K562 (cell line): ENCODE data around the gene SIMC1. TPM values are rescaled to one million over a fixed set of nuclear protein-coding genes. Genes with fewer than 3 reads are reported as not detected.

Experiments used
- ATAC-seq: fragments of 200-7000 bp; cut with Tn5 transposase; 3 replicates; pipeline ENCODE4 v1.9.1; 2020; ENCODE audit warnings: moderate library complexity
- BruUV-seq: library from RNA; stranded (reverse); fragments of 400-500 nt; replicated peaks from 2 replicates; lab custom pipeline; 2021; lab: Mats Ljungman, UMichigan
- CTCF ChIA-PET: fragments of 300-600 bp; formaldehyde crosslinking; extraction: SDS; loops from one replicate; lab custom pipeline; 2021; ENCODE audit warnings: low intra/inter-chr PET ratio; lab: Yijun Ruan, JAX
- POLR2A ChIA-PET: fragments of 300-600, 350-650 bp; sonication (Branson Sonifier 250); formaldehyde crosslinking; extraction: SDS; loops from one replicate; lab custom pipeline; 2021; ENCODE audit warnings: antibody characterized with exemption, inconsistent platforms; lab: Yijun Ruan, JAX
- DNase-seq, 4 experiments: peaks; one replicate each; pipeline versions ENCODE4 v3.0.0 to v3.0.0-alpha.2; 2011 to 2018; ENCODE audit warnings: low spot score in 3 of 4, mixed read lengths in 3 of 4; ENCODE audit errors: extremely low read depth in 1 of 4
- FAIRE-seq: peaks from 2 replicates; lab custom pipeline; 2011; peaks lifted over from hg19 to GRCh38; lab: Jason Lieb, UNC
- H2AFZ ChIP-seq: 2 replicates; pipeline ENCODE4 v1.6.0; 2011; ENCODE audit warnings: low read depth, low read length, control low read depth, inconsistent platforms
- H3K27ac ChIP-seq: fragments of 200-600 bp; 3 replicates; pipeline ENCODE4 v1.8.0; 2011; ENCODE audit warnings: low read depth, mild to moderate bottlenecking, control low read depth, inconsistent platforms, low read length, moderate library complexity, mixed read lengths; ENCODE audit errors: extremely low read depth
- H3K27me3 ChIP-seq, 2 experiments: fragments of 300-600 bp in 1 of 2; 2 replicates in 1 of 2; 3 replicates in 1 of 2; pipeline versions ENCODE4 v1.6.0 to v1.8.0; 2011; ENCODE audit warnings: inconsistent platforms in 2 of 2, low read length in 2 of 2, mild to moderate bottlenecking in 1 of 2, mixed read lengths in 1 of 2, moderate library complexity in 1 of 2; ENCODE audit not compliant: control insufficient read depth in 2 of 2, insufficient read depth in 2 of 2
- H3K36me3 ChIP-seq: fragments of 300-600 bp; 3 replicates; pipeline ENCODE4 v1.8.0; 2011; ENCODE audit warnings: mild to moderate bottlenecking, low read length, inconsistent platforms; ENCODE audit not compliant: control insufficient read depth, insufficient read depth
- H3K4me1 ChIP-seq, 2 experiments: fragments of 200-600 bp in 1 of 2; replicated peaks in 1 of 2; 2 replicates in 1 of 2; 3 replicates in 1 of 2; pipeline versions ENCODE4 v1.5.1 to v1.8.0; 2011; ENCODE audit warnings: inconsistent platforms in 2 of 2, low read length in 2 of 2, mild to moderate bottlenecking in 1 of 2, mixed read lengths in 1 of 2, moderate library complexity in 1 of 2; ENCODE audit not compliant: control insufficient read depth in 2 of 2, insufficient read depth in 2 of 2
- H3K4me2 ChIP-seq: 2 replicates; pipeline ENCODE4 v1.6.1; 2011; ENCODE audit warnings: low read length, control low read depth, inconsistent platforms, mixed read lengths; ENCODE audit not compliant: insufficient read depth
- H3K4me3 ChIP-seq: fragments of 200-600 bp; sonication (generic), shearing (Covaris generic); 2 replicates; pipeline ENCODE4 v1.5.1; 2016; ENCODE audit warnings: control low read depth, inconsistent platforms
- H3K79me2 ChIP-seq: fragments of 200-600 bp; 3 replicates; pipeline ENCODE4 v1.8.0; 2011; ENCODE audit warnings: low read length, inconsistent platforms; ENCODE audit not compliant: control insufficient read depth, insufficient read depth
- H3K9ac ChIP-seq, 2 experiments: 2 replicates each; pipeline versions ENCODE4 v1.6.0 to v1.6.1; 2011; ENCODE audit warnings: low read depth in 2 of 2, low read length in 2 of 2, control low read depth in 1 of 2, inconsistent platforms in 1 of 2, mild to moderate bottlenecking in 1 of 2, mixed read lengths in 1 of 2; ENCODE audit not compliant: insufficient read depth in 1 of 2
- H3K9me1 ChIP-seq: one replicate; pipeline ENCODE4 v1.6.0; 2011; ENCODE audit warnings: inconsistent platforms, mild to moderate bottlenecking, low read length, moderate library complexity; ENCODE audit not compliant: control insufficient read depth, insufficient read depth
- H3K9me3 ChIP-seq: replicated peaks from 2 replicates; pipeline ENCODE4 v1.5.1; 2011; ENCODE audit warnings: low read depth, low read length, inconsistent platforms; ENCODE audit not compliant: control insufficient read depth, insufficient read depth
- H4K20me1 ChIP-seq: replicated peaks from 2 replicates; pipeline ENCODE4 v1.6.1; 2011; ENCODE audit warnings: low read length, inconsistent platforms, mixed read lengths; ENCODE audit not compliant: control insufficient read depth, insufficient read depth
- NR0B1 ChIP-seq: fragments of 450-650 bp; IDR thresholded peaks from one replicate; pipeline ENCODE4 v1.6.1; 2018; ENCODE audit warnings: mild to moderate bottlenecking, moderate library complexity; ENCODE audit not compliant: partially characterized antibody
- ZBTB33 ChIP-seq: sonication (generic); formaldehyde crosslinking; IDR thresholded peaks from 2 replicates; pipeline ENCODE4 v1.8.1; 2023; ENCODE audit warnings: mild to moderate bottlenecking, missing genetic modification reagents
- WGBS: fragments of 100-300 bp; shearing (Covaris generic); methylation state at CpG from one replicate; pipeline ENCODE4 v1.1.6; 2016; ENCODE audit warnings: low coverage, mixed read lengths; ENCODE audit not compliant: insufficient coverage; ENCODE audit errors: missing lambda C conversion rate; 5-methylcytosine and 5-hydroxymethylcytosine counted together
- in situ Hi-C: fragments of 300-500 bp; cut with MboI; formaldehyde crosslinking; loops from 4 replicates; pipeline ENCODE4 v1.15.0; 2018; ENCODE audit warnings: inconsistent platforms, mixed read lengths
- intact Hi-C: fragments of 100-400 bp; cut with micrococcal nuclease; formaldehyde crosslinking; loops from 2 replicates; pipeline ENCODE4 v1.14.2; 2022
- polyA plus RNA-seq, 8 experiments: library from polyadenylated mRNA; depleted of rRNA in 4 of 8; stranded (reverse) in 5 of 8; unstranded in 3 of 8; fragments of >200 nt; fragmentation: Nextera tagmentation in 2 of 8; fragmentation: Illumina TruSeq in 1 of 8; extraction: Ambion mirVana in 2 of 8; extraction: Trizol in 1 of 8; gene quantifications; 2 replicates each; pipeline versions ENCODE4 v1.2.1 to v1.2.3, GENCODE V29; 2011 to 2014; ENCODE audit warnings: inconsistent platforms in 1 of 8, missing spikeins in 1 of 8
- total RNA-seq, 7 experiments: library from RNA; depleted of rRNA in 6 of 7; stranded (reverse); fragments of >200 nt in 6 of 7; fragmentation: Illumina TruSeq in 2 of 7; extraction: Trizol in 2 of 7; gene quantifications; 2 replicates each; pipeline versions ENCODE4 v1.2.1 to v1.2.3, GENCODE V29; 2011 to 2021; ENCODE audit warnings: low replicate concordance in 1 of 7

The SIMC1 gene
- total and polyA plus RNA-seq, 9 of the 15 experiments (the other 6 are each of a cell fraction or from before 2014, with no cell fraction given), result 7.2 to 36.3 (median 14.7) TPM

GRCh38 chr5:176355400-176356178 lies 117.4 kb downstream of the SIMC1 start:
- Histone ChIP-seq H3K9me1 (no peaks in the 10 kb centered on the region), H3K36me3 (peaks cover 82% of the 10 kb centered on the region), H3K9me3 (no peaks in the 10 kb centered on the region), H3K9ac (no peak overlapping the region; a peak in 1 of 4 replicates), H3K4me1 (peaks cover 4% of the 10 kb centered on the region in 2 experiments; a peak in 2 of 5 replicates), H3K27ac (no peak overlapping the region), H3K79me2 (peaks cover 52% of the 10 kb centered on the region)
- FAIRE-seq, result no peak
- intact Hi-C loops, result no loop called here
- no peak for TF ChIP-seq NR0B1
- 0 out of 2 replicates have a peak, but pooled peaks have one; percentile 28 for TF ChIP-seq ZBTB33 (CRISPR knock-in tag)
- TF ChIP-seq, all 486 proteins: peak for 1
- Histone ChIP-seq H3K27me3 (no peaks in the 10 kb centered on the region), H3K4me2 (no peak overlapping the region), H4K20me1 (peaks cover 1% of the 10 kb centered on the region; the same call in 1 of the 2 replicates), H2AFZ (no peak overlapping the region), H3K4me3 (no peak overlapping the region)
- in situ Hi-C loops, result no loop called here
- ATAC-seq (peak; percentile 40; the same call in 1 of the 3 replicates), DNase-seq (peak in 2 of 4 experiments; percentile 31 to 34)
- ChIA-PET CTCF (no interaction called here), POLR2A (interaction anchor here (0.5 to 1.4 kb wide), 2 partner anchors 14 to 27 kb away, joined by 3 to 5 read pairs; no protein-coding TSS in a partner anchor)
- no TSS peak for BruUV-seq
- 98% methylated on average over 16 of the region's 16 CpGs for WGBS
